Keratinocyte (primary cell): ENCODE results near the gene UTP11. TPM values are rescaled to one million over a fixed set of nuclear protein-coding genes. Genes with fewer than 3 reads are reported as not detected.

Source experiments
- DNase-seq: peaks from one replicate; pipeline ENCODE4 v3.0.0-alpha.2; 2011; ENCODE audit warnings: low read depth, missing footprints, low spot score
- FAIRE-seq: peaks from 2 replicates; lab custom pipeline; 2011; peaks lifted over from hg19 to GRCh38; lab: Jason Lieb, UNC
- H2AFZ ChIP-seq: 2 replicates; pipeline ENCODE4 v1.6.0; 2012; ENCODE audit warnings: low read length, control low read depth, inconsistent platforms; ENCODE audit not compliant: control insufficient read depth
- H3K27ac ChIP-seq: 2 replicates; pipeline ENCODE4 v1.5.1; 2011; ENCODE audit warnings: low read length; ENCODE audit not compliant: control insufficient read depth, insufficient read depth
- H3K27me3 ChIP-seq: 3 replicates; pipeline ENCODE4 v1.6.0; 2011; ENCODE audit warnings: low read length; ENCODE audit not compliant: control insufficient read depth, insufficient read depth; ENCODE audit errors: extremely low read depth
- H3K36me3 ChIP-seq, 2 experiments: 2 replicates in 1 of 2; 3 replicates in 1 of 2; pipeline ENCODE4 v1.5.1; 2011; ENCODE audit warnings: low read length in 2 of 2, mild to moderate bottlenecking in 1 of 2; ENCODE audit not compliant: control insufficient read depth in 2 of 2, insufficient read depth in 2 of 2; ENCODE audit errors: extremely low read depth in 1 of 2
- H3K4me1 ChIP-seq: 3 replicates; pipeline ENCODE4 v1.5.1; 2011; ENCODE audit warnings: low read length; ENCODE audit not compliant: control insufficient read depth, insufficient read depth; ENCODE audit errors: extremely low read depth
- H3K4me2 ChIP-seq: 3 replicates; pipeline ENCODE4 v1.6.0; 2011; ENCODE audit warnings: low read depth, low read length; ENCODE audit not compliant: control insufficient read depth, insufficient read depth; ENCODE audit errors: extremely low read depth
- H3K4me3 ChIP-seq, 3 experiments: fragments of 200-600 bp in 1 of 3; sonication (generic) in 1 of 3; 2 replicates in 2 of 3; 3 replicates in 1 of 3; pipeline ENCODE4 v1.5.1; 2011 to 2016; ENCODE audit warnings: low read length in 3 of 3, mild to moderate bottlenecking in 3 of 3, control low read depth in 2 of 3, inconsistent platforms in 1 of 3, low read depth in 1 of 3, mixed read lengths in 1 of 3, mixed run types in 1 of 3, moderate library complexity in 1 of 3; ENCODE audit not compliant: control insufficient read depth in 2 of 3, insufficient read depth in 2 of 3; ENCODE audit errors: extremely low read depth in 1 of 3
- H3K79me2 ChIP-seq: 2 replicates; pipeline ENCODE4 v1.6.0; 2012; ENCODE audit warnings: low read length; ENCODE audit not compliant: control insufficient read depth, insufficient read depth
- H3K9ac ChIP-seq: 3 replicates; pipeline ENCODE4 v1.6.0; 2011; ENCODE audit warnings: low read length; ENCODE audit not compliant: control insufficient read depth, insufficient read depth; ENCODE audit errors: extremely low read depth
- H3K9me1 ChIP-seq: 3 replicates; pipeline ENCODE4 v1.6.0; 2011; ENCODE audit warnings: low read length; ENCODE audit not compliant: control insufficient read depth, insufficient read depth; ENCODE audit errors: extremely low read depth
- H3K9me3 ChIP-seq: 2 replicates; pipeline ENCODE4 v1.5.1; 2012; ENCODE audit warnings: low read depth, low read length; ENCODE audit not compliant: control insufficient read depth
- H4K20me1 ChIP-seq: 3 replicates; pipeline ENCODE4 v1.6.0; 2011; ENCODE audit warnings: low read length; ENCODE audit not compliant: control insufficient read depth, insufficient read depth; ENCODE audit errors: extremely low read depth
- CTCF ChIP-seq, 3 experiments: IDR thresholded peaks in 1 of 3; conservative IDR thresholded peaks in 1 of 3; optimal IDR thresholded peaks in 1 of 3; 2 replicates in 2 of 3; 3 replicates in 1 of 3; pipeline versions ENCODE3 to v1.5.1; 2011; ENCODE audit warnings: low read length in 3 of 3, mild to moderate bottlenecking in 3 of 3, moderate library complexity in 2 of 3, control low read depth in 1 of 3, inconsistent platforms in 1 of 3; ENCODE audit not compliant: insufficient read depth in 2 of 3; ENCODE audit errors: extremely low read depth in 1 of 3
- EZH2 ChIP-seq: IDR thresholded peaks from one replicate; pipeline ENCODE4 v1.6.1; 2012; ENCODE audit warnings: inconsistent platforms, mild to moderate bottlenecking, low read length, moderate library complexity
- dilution Hi-C: fragments of 300-500 bp; cut with MboI; formaldehyde crosslinking; loops from one replicate; pipeline ENCODE4 v1.7.0; 2020; ENCODE audit warnings: low sequenced_read_pairs; ENCODE audit not compliant: extremely low pct_ligation_motif_present
- polyA plus RNA-seq, 5 experiments: library from polyadenylated mRNA; depleted of rRNA in 3 of 5; stranded (reverse) in 3 of 5; stranded (forward) in 1 of 5; unstranded in 1 of 5; fragments of >200 nt; gene quantifications; 1 replicate in 1 of 5; 2 replicates in 3 of 5; 3 replicates in 1 of 5; pipeline versions ENCODE4 v1.2.1 to v1.2.3, GENCODE V29; 2011 to 2012; ENCODE audit warnings: missing spikeins in 2 of 5, low read depth in 1 of 5, low replicate concordance in 1 of 5

The UTP11 gene
- polyA plus RNA-seq, 1 donor (not counting 4 experiments of a cell fraction or from before 2014, with no cell fraction given), result 50.0 TPM

GRCh38 chr1:38009841-38010180 lies 2.7 kb upstream of the UTP11 start:
- H3K4me2 ChIP-seq, result no peak overlapping the region
- no peaks in the 10 kb centered on the region for H3K9me1 ChIP-seq
- no peak for TF ChIP-seq EZH2
- no peak for TF ChIP-seq CTCF (optimal IDR thresholded peaks at IDR 0.05 in 1 of 3, IDR thresholded peaks at IDR 0.05 in 1 of 3, conservative IDR thresholded peaks at IDR 0.05 in 1 of 3; ENCODE audit: extremely low read depth in 1 of 3, insufficient read depth in 2 of 3, low read length in 3 of 3)
- no peak overlapping the region for H3K4me3 ChIP-seq
- H3K27ac ChIP-seq, result no peak overlapping the region
- no peak overlapping the region for H2AFZ ChIP-seq
- H4K20me1 ChIP-seq, result no peaks in the 10 kb centered on the region
- peaks cover 30% of the 10 kb centered on the region for H3K4me1 ChIP-seq
- dilution Hi-C loops, result no loop called here
- no peaks in the 10 kb centered on the region for H3K36me3 ChIP-seq
- no peaks in the 10 kb centered on the region for H3K9me3 ChIP-seq
- FAIRE-seq, result no peak
- peaks cover 23% of the 10 kb centered on the region for H3K79me2 ChIP-seq
- no peak for DNase-seq
- H3K9ac ChIP-seq, result no peak overlapping the region
- no peaks in the 10 kb centered on the region for H3K27me3 ChIP-seq

GRCh38 chr1:38013227-38013622 lies 691 bp downstream of the UTP11 start:
- dilution Hi-C loops, result no loop called here
- Histone ChIP-seq H3K79me2 (peaks cover 50% of the 10 kb centered on the region), H3K27me3 (no peaks in the 10 kb centered on the region), H3K9ac (peak overlapping the region; percentile 95), H3K4me3 (peak overlapping the region; percentile 69 to 92 (median 88)), H3K9me1 (peaks cover 3% of the 10 kb centered on the region), H3K9me3 (no peaks in the 10 kb centered on the region), H3K4me2 (peak overlapping the region; percentile 84), H4K20me1 (no peaks in the 10 kb centered on the region), H3K36me3 (peaks cover 6 to 19% of the 10 kb centered on the region in 2 experiments), H3K4me1 (peaks cover 35% of the 10 kb centered on the region), H2AFZ (peak overlapping the region; percentile 90), H3K27ac (peak overlapping the region; percentile 92)
- FAIRE-seq, result no peak
- no peak for DNase-seq
- no peak for TF ChIP-seq EZH2

- FAIRE-seq (no peak), DNase-seq (no peak)
- no peaks in the 10 kb centered on the region for H4K20me1 ChIP-seq
- peaks cover 50% of the 10 kb centered on the region for H3K79me2 ChIP-seq
- H3K9me1 ChIP-seq, result peaks cover 3% of the 10 kb centered on the region
- peak overlapping the region in 2 of 3 experiments; percentile 21 to 32 for H3K4me3 ChIP-seq
- no peak for TF ChIP-seq EZH2
- peak in 1 of 3 experiments; percentile 22 for TF ChIP-seq CTCF (optimal IDR thresholded peaks at IDR 0.05 in 1 of 3, IDR thresholded peaks at IDR 0.05 in 1 of 3, conservative IDR thresholded peaks at IDR 0.05 in 1 of 3; ENCODE audit: extremely low read depth in 1 of 3, insufficient read depth in 2 of 3, low read length in 3 of 3)
- peaks cover 30% of the 10 kb centered on the region for H3K4me1 ChIP-seq
- H3K27me3 ChIP-seq, result no peaks in the 10 kb centered on the region
- H3K9me3 ChIP-seq, result no peaks in the 10 kb centered on the region
- no peak overlapping the region for H3K9ac ChIP-seq
- peaks cover 9 to 24% of the 10 kb centered on the region in 2 experiments for H3K36me3 ChIP-seq
- dilution Hi-C loops, result no loop called here
- H3K4me2 ChIP-seq, result peak overlapping the region; percentile 84
- H3K27ac ChIP-seq, result no peak overlapping the region
- H2AFZ ChIP-seq, result no peak overlapping the region
Observed at GRCh38 chr1:38014171-38014570, 1.6 kb downstream of the UTP11 start.
